Left renal pelvis (tissue), 4 donors: ENCODE data around the gene HDLBP. TPM values are rescaled to one million over a fixed set of nuclear protein-coding genes. Genes with fewer than 3 reads are reported as not detected.
"Not testable (repeated sequence)": the region's sequence is repeated elsewhere in the genome, so short reads cannot be mapped to it uniquely, and the experiment has no call there.

ENCODE experiments used
- DNase-seq, 4 donors: peaks; one replicate each; pipeline ENCODE4 v3.0.0-alpha.2; 2013; ENCODE audit warnings: low read depth in 4 of 4, low spot score in 3 of 4
- polyA plus RNA-seq, 4 donors: library from polyadenylated mRNA; unstranded; fragments of 120-200 nt; gene quantifications; one replicate each; pipeline ENCODE4 v1.2.1, GENCODE V29; 2013; ENCODE audit not compliant: insufficient read length in 4 of 4

The HDLBP gene
- polyA plus RNA-seq, 4 donors, result 312 to 379 (median 335) TPM

DNA sequence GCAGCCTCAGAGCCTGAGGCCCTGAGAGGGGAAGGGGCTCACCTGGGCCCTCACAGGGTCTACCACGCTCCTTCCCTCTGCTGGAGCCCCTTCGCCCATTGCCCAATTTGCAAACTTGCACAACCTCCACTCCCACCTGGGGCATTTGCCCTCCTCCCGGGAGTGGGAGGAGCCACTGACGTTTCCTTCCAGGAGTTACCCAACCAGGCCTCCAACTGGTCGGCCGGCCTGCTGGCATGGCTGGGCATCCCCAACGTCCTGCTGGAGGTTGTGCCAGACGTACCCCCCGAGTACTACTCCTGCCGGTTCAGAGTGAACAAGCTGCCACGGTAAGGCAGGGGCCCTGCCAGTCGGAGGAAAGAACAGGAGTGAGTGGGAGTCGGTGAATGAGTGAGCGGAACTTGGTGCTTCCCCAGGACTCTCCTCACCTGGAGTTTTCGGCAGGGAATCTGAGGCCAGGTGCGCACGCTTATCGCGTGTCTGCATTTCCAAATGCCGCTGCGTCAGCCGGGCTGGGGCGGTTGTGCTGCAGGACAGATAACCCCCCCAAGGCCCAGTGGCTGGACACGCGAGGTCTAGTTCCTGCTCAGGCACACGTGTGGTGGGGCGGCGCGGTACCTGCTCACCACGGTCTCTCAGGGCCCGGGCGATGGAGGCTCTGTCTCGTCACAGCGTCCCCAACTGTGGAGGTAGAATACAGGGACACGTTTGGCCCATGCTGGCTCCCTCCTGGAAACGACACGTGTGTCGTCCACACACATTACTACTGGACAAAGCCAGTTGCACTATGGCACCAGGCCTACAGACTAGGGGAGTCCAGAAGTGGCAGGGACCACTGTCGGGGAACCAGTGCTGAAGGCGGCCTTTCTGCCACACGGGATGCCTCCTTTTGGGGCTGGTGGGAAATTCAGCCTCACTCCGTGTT is 115.3 kb downstream of the HDLBP start:
- no peak for DNase-seq

DNA sequence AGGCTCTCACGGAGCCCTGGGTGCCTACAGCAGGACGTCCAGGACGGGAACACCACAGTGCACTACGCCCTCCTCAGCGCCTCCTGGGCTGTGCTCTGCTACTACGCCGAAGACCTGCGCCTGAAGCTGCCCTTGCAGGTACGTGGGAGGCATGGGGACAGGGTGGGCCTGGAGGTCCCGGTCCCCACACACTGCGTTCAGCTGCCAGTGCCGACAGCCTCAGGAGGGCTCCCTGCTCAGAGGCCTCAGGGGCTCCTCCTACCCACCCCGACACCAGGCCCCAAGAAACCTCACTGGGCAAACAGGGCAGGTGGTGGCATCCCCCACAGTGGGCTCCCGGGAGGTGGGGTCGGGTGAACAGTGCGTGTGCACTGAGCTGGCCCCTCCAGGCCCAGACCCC is 116.2 kb downstream of the HDLBP start:
- no peak for DNase-seq

DNA sequence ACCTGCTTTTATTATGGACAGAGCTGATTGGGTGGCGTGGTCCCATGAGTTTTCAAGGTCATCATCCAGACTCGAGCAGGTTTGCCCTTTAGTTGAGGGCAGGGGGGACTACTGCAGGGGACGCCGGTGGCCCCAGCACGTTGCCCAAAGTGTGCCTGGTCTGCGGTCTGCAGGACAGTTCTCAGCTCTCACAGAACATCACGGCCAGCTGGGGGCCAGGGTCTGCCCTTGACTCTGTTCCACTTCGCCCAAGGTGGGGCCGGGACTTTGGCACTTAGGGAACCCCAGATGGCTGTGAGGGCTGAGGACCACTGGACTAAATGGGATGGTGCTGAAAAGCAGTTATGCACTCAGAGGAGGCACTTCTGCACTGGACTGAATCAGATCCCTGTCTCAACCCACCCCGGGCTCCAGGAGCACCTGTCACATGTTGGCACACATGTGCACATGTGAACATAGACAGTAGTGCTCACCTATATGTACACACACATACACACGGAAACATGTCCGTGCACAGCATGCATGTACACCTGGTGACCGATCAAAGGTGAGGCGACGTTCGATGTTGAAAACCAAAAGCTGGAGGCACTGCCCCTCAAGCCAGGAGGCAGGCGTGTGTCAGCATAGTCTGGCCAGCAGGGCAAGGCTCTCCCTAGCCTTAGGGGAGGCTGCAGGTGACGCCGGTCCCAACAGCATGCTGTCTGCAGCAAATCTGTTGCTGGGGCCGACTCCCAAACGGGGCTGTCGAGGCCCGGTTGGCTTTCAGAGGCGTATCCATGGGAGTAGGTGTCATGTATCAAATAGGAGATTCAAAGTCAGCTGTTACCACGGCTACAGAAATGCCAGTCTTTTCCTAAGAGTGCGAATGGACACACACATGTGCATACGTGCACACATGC is 116.8 kb downstream of the HDLBP start:
- DNase-seq, result no peak

DNA sequence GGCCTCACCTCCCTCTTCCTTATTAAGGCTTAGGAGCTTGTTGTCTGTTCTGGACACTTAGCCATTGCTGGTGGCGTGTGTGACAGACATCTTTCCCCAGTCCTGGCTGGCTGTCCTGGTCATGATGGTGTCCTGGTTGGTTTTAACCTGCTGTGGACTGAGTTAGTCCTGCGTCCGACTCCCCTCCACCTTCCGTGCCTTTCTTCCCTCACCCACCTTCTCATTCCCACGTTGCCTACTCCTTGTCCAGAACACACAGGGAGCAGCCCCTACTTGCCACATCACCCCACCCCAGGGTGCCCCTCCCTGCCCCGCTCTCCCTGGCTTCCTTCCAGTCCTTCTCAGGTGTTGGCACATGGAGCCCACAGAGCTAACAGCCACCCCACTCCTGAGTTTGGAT is 117.5 kb downstream of the HDLBP start:
- no peak for DNase-seq

DNA sequence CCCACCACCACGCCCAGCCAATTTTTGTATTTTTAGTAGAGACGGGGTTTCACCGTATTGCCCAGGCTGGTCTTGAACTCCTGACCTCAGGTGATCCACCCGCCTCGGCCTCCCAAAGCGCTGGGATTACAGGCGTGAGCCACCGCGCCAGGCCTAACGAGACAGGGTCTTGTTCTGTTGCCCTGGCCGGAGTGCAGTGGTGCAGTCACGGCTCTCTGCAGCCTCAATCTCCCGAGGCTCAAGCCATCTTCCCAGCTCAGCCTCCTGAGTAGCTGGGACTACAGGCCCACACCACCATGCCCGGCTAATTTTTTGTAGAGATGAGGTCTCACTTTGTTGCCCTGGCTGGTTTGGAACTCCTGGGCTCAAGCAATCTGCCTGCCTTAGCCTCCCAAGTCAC is 118.2 kb downstream of the HDLBP start:
- DNase-seq, result not testable (repeated sequence)

DNA sequence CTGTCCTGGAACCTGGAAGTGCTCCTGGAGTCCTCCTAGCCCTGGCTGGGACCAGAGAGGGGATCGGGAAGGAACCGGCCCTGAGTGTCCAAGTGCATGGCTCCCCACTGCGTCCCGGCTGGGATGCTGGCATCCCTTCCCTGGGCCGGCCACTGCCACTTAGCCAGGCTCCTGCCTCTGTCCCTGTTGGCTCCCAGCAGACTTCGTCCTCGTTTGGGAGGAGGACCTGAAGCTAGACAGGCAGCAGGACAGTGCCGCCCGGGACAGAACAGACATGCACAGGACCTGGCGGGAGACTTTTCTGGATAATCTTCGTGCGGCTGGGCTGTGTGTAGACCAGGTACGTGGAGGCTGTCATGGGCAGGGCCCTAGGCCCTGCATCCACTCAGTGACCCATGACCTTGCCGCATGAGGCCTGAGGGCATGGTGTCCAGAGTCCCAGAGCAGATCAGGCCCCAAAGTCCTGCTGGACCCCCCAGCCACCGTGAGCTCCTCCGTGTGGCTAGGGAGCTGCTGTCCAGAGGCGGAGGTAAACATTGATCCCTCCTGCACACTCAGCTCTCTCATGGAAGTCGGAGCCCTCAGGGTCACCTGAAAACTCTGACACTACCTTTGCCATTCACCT is 119.9 kb downstream of the HDLBP start:
- no peak for DNase-seq

DNA sequence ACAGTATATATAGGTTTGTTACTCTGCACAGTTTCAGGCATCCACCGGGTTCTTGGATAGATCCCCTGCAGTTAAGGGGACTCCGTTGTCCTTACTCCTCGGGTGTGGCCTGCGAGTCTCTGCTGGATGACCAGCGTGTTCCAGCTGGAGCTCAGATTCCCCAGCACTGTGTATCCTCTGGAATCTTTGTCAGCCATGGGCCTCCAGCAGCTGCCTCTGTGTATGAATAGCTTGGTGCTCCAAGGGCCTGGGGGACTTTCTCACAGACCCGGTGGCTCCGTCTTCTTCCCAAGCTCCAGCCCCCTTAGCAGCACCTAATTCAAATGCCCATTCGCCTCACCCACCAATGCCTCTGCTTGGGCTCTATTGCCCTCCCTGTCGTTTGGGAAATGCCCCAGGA is 120.7 kb downstream of the HDLBP start:
- DNase-seq, result no peak

DNA sequence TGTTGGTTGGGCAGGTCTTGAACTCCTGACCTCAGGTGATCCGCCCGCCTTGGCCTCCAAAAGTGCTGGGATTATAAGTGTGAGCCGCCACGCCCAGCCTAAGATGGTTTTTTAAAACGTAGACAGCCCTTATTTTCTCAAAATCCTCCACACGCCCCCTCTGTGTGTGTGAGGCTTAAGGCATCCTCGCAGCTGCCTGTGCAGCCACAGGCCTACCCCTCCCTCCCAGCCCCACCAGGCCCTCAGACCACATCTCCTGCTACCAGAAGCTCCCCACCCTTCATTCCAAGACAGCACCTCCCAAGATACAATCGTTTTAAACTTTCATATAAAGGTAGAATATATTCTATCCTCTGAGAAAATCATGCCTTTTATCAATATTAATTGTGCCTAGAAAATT is 122.2 kb downstream of the HDLBP start:
- no peak for DNase-seq

DNA sequence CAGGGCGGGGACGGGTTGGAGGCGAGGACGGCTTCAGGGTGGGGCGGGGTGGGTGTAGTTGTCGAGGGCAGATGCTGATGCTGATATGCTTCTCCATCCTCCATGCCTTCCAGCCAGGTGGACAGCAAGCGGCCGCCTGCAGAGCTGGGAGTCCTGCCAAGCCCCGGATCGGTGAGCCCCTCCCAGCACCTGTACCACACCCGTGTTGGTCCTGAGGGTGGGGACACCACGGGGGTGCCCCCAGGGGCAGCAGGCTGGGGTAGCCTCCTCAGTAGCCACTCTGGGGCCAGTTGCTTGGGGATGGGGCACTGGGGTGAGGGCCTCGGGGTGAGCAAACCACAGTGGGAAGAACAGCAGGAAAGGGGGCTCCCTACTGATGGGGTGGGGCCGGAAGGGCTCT is 124.4 kb downstream of the HDLBP start:
- DNase-seq, result no peak

DNA sequence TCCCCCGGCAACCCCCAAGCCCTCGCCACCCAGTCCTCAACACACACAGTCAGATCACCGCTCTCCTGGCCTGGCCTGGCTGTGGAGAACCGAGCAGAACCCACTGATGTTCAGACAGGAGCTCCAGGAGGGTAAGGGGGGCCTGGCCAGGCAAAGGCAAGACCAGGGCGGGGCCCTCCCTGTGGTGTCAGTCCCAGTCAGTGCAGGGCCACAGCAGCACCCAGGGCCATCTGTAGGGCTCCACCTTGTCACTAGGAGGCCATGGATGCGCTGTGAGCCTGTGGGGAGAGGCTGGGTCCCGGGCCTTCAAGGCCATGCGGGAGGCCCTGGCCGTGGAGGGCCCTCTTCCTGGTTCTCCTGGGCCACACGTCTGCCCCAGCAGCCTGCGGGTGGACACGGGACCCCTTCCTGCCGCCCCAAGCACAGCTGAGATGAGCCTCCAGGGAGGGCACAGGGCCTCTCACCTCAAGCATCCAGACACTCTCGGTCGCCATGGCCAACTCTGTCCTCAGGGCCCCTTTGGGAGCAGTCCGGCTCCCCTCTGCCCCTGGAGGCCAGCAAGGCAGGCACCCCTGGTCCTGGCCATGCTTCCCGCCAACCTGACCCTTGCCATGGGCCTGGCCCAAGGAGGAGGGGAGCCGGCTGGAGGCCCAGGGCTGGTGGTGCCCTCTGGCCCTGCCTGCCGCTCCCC is 125.0 kb downstream of the HDLBP start:
- DNase-seq, result no peak

DNA sequence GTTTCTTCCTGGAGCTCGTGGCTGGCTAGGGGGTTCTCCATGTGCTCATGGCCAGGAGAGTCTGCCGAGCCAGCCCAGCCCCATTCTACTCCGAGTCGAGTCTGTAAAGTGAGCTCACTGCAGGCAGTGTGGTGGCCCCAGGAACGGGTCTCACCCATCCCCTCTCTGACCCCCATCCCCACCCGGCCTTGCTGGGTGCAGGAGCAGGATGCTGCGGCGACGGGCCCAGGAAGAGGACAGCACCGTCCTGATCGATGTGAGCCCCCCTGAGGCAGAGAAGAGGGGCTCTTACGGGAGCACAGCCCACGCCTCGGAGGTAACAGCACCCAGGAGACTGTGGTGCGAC is 125.6 kb downstream of the HDLBP start:
- DNase-seq, result no peak

DNA sequence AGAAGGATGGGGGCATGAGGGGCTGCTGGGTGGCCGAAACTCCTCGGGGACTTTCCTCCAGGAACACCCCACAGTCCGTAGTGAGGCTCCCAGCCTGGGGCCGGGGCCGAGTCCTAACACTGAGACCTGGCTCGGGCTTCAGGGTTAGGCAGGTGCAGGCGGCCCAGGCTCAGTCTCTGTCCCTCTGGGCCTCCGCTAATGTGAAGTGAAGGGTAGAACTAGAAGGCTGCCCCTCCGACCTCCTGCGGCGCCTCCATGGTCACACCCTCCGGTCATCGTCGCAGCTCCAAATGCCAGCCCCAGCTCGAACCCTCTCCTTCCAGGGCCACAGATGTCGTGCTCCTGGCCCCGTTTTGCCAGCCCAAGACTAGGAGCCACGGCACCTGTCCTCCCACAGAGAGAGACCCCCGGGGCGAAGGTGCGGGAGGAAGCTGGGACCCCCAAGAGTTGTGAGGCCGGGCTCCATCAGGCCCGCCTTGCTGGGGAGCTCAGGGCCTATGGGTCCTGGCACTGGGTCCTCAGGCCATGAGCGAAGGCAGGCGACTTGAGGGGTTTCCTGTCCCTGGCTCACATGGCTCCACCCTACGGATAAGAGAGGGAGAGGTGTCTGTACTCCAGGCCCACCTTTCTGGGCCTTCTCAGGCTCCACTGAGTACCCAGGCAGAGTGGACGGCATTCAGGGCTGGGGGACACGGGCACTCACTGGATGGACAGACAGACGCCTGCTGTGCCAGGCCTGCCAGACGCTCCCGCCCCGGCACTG is 126.2 kb downstream of the HDLBP start:
- no peak for DNase-seq

DNA sequence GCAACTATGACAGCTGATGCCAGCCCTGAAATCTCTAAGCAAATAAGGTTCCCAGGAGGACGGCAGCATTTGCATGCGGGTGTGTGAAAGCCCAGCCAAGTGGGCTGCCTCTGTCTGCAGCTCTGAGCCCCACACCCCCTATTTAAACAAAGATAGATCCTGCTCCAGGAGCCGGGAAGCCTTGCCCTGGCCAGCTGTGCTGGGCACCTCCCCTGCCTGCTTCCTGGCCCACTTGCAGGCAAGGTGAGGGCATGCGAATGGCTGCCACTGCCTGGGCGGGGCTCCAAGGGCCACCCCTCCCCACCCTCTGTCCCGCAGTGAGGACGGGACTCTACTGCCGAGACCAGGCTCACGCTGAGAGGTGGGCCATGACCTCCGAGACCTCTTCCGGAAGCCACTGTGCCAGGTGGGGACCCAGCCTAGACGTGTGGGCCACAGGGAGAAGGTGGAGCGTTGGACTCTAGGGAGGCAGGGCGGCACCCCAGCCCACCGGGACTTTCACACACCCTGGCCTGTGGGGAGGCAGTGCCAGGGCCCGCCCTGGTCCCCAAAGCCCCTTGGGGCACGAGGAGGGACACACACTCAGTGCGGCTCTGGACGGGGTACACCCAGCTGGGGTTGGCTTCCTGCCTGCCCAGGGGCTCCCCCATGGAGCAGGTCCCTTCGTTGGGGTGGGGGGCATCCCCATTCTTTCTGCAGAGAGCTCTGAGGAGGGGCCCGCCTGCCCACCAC is 126.9 kb downstream of the HDLBP start, which contains the start of gene ANO7:
ANO7 (plus strand) TSS at position 317 of the 732 bp plus-strand sequence. CDS start 1,387 bp downstream, outside the sequence.
- no peak for DNase-seq

DNA sequence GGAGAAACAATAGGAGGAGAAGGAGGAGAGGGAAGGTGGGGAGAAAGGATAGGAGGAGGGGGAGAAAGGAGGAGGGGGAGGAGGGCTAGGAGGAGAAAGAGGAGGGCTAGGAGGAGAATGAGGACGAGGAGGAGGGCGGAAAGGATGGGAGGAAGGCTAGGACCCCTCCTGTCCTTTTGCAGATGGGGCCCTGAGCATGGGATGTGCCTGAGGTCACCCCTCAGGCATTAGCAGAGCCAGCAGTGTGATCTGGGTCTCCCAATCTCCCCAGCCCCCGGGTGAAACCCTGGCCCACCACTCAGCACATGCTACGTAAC is 127.6 kb downstream of the HDLBP start:
- no peak for DNase-seq

DNA sequence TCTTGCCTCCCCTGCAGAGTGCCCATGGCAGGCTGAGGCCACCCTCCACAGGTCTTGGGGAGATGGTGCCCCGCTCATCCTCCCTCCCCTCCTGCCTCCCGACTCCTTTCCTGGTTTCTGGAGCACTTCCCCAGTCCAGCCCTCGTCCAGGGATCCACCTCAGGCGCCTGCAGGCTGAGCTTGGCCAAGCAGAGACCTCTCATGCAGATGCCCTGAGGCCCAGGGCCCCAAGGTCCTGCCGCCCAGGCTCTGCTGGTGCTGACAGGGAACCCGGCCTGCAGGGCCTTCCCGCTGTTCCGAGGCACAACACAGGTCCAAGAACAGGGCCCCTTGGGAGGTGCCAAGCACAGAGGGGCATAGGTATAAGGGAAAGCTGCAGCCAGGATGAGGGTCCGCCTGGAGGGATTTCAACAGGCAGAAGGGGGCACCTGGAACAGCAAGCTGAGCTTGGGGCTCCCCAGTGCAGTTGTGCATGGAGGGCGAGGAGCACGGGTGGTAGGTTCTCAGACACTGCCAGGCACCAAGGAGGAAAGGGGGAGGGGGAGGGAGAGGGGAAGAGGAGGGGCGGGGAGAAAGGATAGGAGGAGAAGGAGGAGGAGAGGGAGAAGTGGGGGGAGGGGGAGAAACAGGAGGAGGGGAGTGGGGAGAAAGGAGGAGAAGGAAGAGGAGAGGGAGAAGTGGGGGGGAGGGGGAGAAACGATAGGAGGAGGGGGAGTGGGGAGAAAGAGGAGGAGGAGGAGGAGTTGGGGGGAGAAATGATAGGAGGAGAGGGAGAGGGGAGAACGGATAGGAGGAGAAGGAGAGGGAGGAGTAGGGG is 128.2 kb downstream of the HDLBP start:
- no peak for DNase-seq

DNA sequence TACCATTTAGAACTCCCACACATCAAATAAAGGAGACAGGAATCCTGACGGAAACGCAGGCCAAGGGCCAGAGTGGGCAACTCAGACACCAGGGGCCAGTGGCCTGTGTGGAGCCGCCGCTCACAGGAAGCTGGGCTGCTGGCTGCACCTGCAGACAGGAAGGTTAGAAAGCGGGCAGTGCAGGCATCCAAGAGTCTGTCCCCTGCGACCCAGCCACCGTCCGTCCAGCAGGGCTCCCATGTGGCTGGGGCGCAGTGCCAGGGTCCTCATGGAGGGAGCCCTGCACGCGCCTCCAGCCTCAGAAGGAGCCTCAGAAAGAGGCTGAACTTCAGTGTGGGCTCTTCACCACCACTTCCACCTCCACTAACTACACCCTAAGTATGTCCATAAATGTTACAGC is 129.5 kb downstream of the HDLBP start:
- DNase-seq, result no peak

DNA sequence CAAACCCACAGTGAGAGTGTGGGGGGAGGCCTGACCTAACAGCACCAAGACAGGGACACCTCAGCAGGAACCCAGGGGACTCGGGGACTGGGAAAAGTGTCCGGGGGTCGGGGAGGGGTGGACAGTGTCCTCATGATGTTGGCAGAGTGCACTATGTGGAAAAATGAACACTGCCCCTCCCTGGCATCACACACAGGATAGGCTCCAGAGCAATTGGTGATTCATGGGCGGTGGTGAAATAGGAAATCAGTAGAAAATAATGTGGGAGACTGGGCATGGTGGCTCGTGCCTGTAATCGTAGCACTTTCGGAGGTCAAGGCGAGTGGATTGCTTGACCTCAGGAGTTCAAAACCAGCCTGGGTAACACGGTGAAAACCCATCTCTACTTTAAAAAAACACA is 130.6 kb downstream of the HDLBP start:
- DNase-seq, result no peak

DNA sequence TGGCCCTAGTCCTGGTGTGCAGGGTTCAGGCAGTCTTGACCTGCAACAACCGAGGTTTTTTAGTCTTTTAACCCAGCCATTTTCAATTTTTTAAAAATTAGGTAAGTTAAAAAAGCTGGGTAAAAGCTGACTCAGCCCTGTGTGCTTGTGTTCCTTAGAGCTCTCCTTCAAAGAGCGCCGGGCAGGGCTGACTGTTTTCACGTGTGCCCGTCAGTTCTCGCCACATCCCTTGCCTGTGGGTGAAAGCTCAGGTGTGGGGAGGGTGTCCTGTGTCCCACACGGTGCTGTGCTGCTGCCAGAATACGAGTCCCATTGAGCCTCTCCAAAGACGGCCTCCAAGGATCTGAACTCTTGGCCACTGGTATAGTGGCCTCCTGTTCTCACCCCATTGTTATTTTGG is 132.3 kb downstream of the HDLBP start:
- DNase-seq, result no peak
